ENCODE measurements around the gene SMARCD1. TPM values are rescaled to one million over a fixed set of nuclear protein-coding genes. Genes with fewer than 3 reads are reported as not detected.

Gene SMARCD1
- total RNA-seq, 4 donors from 2014 or later, result 4.1 to 54.6 (median 39.6) TPM

DNA sequence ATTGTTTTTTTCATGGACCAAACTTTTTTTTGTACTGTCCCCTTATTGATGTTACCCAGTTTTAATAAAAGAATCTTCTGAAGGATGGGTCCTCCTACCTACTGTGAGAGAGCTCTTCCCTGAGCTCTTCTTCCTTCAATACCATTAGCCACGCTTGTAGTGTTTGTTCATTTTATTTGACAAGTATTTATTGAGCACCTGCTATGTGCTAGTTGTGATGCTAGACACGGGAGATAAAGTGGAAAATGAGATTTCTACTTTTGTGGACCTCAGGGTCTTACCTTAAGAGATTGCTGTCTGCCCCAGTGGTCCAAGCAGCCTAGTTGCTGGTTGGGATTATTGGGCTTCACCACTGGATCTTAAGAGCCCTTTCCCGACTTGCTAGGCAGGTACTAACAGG is 15.4 kb downstream of the SMARCD1 start:
- no peak overlapping the region for H3K27ac ChIP-seq
- no peak for DNase-seq
- intact Hi-C loops (cut with DNase I; ENCODE audit: low total_unique reads), result loop anchor here (10.0 kb wide), 1 partner anchor 74 kb away; no protein-coding TSS in a partner anchor
- no peak overlapping the region for H3K4me3 ChIP-seq
- H3K27me3 ChIP-seq, result no peaks in the 10 kb centered on the region
- no peaks in the 10 kb centered on the region for H3K9me3 ChIP-seq
- H3K4me1 ChIP-seq, result no peaks in the 10 kb centered on the region
- TF ChIP-seq CTCF (IDR thresholded peaks at IDR 0.05), result no peak
- no peaks in the 10 kb centered on the region for H3K36me3 ChIP-seq

GRCh38 chr12:50101663-50102062 is 16.5 kb downstream of the SMARCD1 start:
- TF ChIP-seq CTCF (IDR thresholded peaks at IDR 0.05) (peak in 2 of 4 experiments; percentile 17 to 31), POLR2A (IDR thresholded peaks at IDR 0.05) (no peak)
- Histone ChIP-seq H3K27me3 (no peaks in the 10 kb centered on the region), H3K4me3 (no peak overlapping the region), H3K4me1 (no peaks in the 10 kb centered on the region), H3K36me3 (no peaks in the 10 kb centered on the region), H3K9me3 (no peaks in the 10 kb centered on the region), H3K27ac (no peak overlapping the region)
- intact Hi-C loops (cut with DNase I; ENCODE audit: low total_unique reads), result loop anchor here (10.0 kb wide), 1 partner anchor 73 kb away; no protein-coding TSS in a partner anchor
- no peak for DNase-seq

GRCh38 chr12:50102131-50102531 is 17.0 kb downstream of the SMARCD1 start:
- no peak for TF ChIP-seq CTCF (IDR thresholded peaks at IDR 0.05)
- TF ChIP-seq POLR2A (IDR thresholded peaks at IDR 0.05), result no peak
- intact Hi-C loops (cut with DNase I; ENCODE audit: low total_unique reads), result loop anchor here (10.0 kb wide), 1 partner anchor 73 kb away; no protein-coding TSS in a partner anchor
- no peaks in the 10 kb centered on the region for H3K36me3 ChIP-seq
- DNase-seq, result no peak
- H3K4me1 ChIP-seq, result no peaks in the 10 kb centered on the region
- no peak overlapping the region for H3K4me3 ChIP-seq
- H3K27me3 ChIP-seq, result no peaks in the 10 kb centered on the region
- H3K9me3 ChIP-seq, result no peaks in the 10 kb centered on the region
- H3K27ac ChIP-seq, result no peak overlapping the region

GRCh38 chr12:50102646-50103309 is 17.6 kb downstream of the SMARCD1 start:
- Histone ChIP-seq H3K4me3 (no peak overlapping the region), H3K9me3 (no peaks in the 10 kb centered on the region), H3K36me3 (no peaks in the 10 kb centered on the region), H3K27me3 (no peaks in the 10 kb centered on the region), H3K4me1 (no peaks in the 10 kb centered on the region), H3K27ac (no peak overlapping the region)
- TF ChIP-seq POLR2A (IDR thresholded peaks at IDR 0.05) (no peak), CTCF (IDR thresholded peaks at IDR 0.05) (no peak)
- intact Hi-C loops (cut with DNase I; ENCODE audit: low total_unique reads), result loop anchor here (10.0 kb wide), 1 partner anchor 72 kb away; no protein-coding TSS in a partner anchor
- DNase-seq, result no peak

GRCh38 chr12:50103351-50103750 is 18.2 kb downstream of the SMARCD1 start:
- no peak overlapping the region for H3K4me3 ChIP-seq
- intact Hi-C loops (cut with DNase I; ENCODE audit: low total_unique reads), result loop anchor here (10.0 kb wide), 1 partner anchor 71 kb away; no protein-coding TSS in a partner anchor
- TF ChIP-seq POLR2A (IDR thresholded peaks at IDR 0.05) (no peak), CTCF (IDR thresholded peaks at IDR 0.05) (no peak)
- no peaks in the 10 kb centered on the region for H3K27me3 ChIP-seq
- H3K27ac ChIP-seq, result peak overlapping the region in 1 of 2 donors; percentile 16
- H3K9me3 ChIP-seq, result no peaks in the 10 kb centered on the region
- H3K36me3 ChIP-seq, result no peaks in the 10 kb centered on the region
- H3K4me1 ChIP-seq, result no peaks in the 10 kb centered on the region
- no peak for DNase-seq
